SK-N-SH (cell line): Measurements from ENCODE around the gene FAM89B. TPM values are rescaled to one million over a fixed set of nuclear protein-coding genes. Genes with fewer than 3 reads are reported as not detected.

Experiments
- CTCF ChIA-PET: fragments of 300-600, 350-600 bp; formaldehyde crosslinking; extraction: SDS; loops from one replicate; lab custom pipeline; 2021; lab: Yijun Ruan, JAX
- POLR2A ChIA-PET: fragments of 350-600 bp; sonication (Branson Sonifier 250); formaldehyde crosslinking; extraction: SDS; loops from one replicate; lab custom pipeline; 2020; ENCODE audit warnings: antibody characterized with exemption, inconsistent platforms; lab: Yijun Ruan, JAX
- DNase-seq: peaks from one replicate; pipeline ENCODE4 v3.0.0; 2012
- H2AFZ ChIP-seq: fragments of 200-600 bp; sonication (generic); 2 replicates; pipeline ENCODE4 v1.8.1; 2016; ENCODE audit warnings: antibody characterized with exemption, mild to moderate bottlenecking, low read depth
- H3F3A ChIP-seq: fragments of 200-600 bp; sonication (generic); replicated peaks from 2 replicates; pipeline ENCODE3; 2016; ENCODE audit warnings: antibody characterized with exemption, mild to moderate bottlenecking; ENCODE audit not compliant: insufficient read depth
- H3K27ac ChIP-seq, 2 experiments: fragments of 200-500 bp in 1 of 2; fragments of 200-600 bp in 1 of 2; sonication (Bioruptor generic) in 1 of 2; sonication (generic), shearing (Covaris generic) in 1 of 2; 2 replicates each; pipeline versions ENCODE4 v1.5.1 to v1.6.1; 2014 to 2016; ENCODE audit warnings: low read depth in 2 of 2, inconsistent platforms in 1 of 2, low read length in 1 of 2, mild to moderate bottlenecking in 1 of 2, mixed read lengths in 1 of 2
- H3K27me3 ChIP-seq: fragments of 200-600 bp; sonication (generic), shearing (Covaris generic); 2 replicates; pipeline ENCODE4 v1.6.1; 2016; ENCODE audit warnings: mixed run types; ENCODE audit not compliant: insufficient read depth
- H3K36me3 ChIP-seq, 2 experiments: fragments of 200-500 bp in 1 of 2; fragments of 200-600 bp in 1 of 2; sonication (Bioruptor generic) in 1 of 2; sonication (generic) in 1 of 2; replicated peaks in 1 of 2; 2 replicates each; pipeline versions ENCODE3 to v1.5.1; 2014 to 2016; ENCODE audit warnings: low read length in 1 of 2, mild to moderate bottlenecking in 1 of 2; ENCODE audit not compliant: insufficient read depth in 2 of 2, control insufficient read depth in 1 of 2
- H3K4me1 ChIP-seq, 2 experiments: fragments of 200-500 bp in 1 of 2; fragments of 200-600 bp in 1 of 2; sonication (Bioruptor generic) in 1 of 2; sonication (generic), shearing (Covaris generic) in 1 of 2; 2 replicates each; pipeline versions ENCODE4 v1.5.1 to v1.6.1; 2014 to 2016; ENCODE audit warnings: low read depth in 1 of 2, low read length in 1 of 2, mixed run types in 1 of 2; ENCODE audit not compliant: insufficient read depth in 2 of 2, control insufficient read depth in 1 of 2
- H3K4me2 ChIP-seq: fragments of 200-600 bp; sonication (generic), shearing (Covaris generic); 2 replicates; pipeline ENCODE4 v1.6.1; 2017; ENCODE audit warnings: mixed run types
- H3K4me3 ChIP-seq, 2 experiments: fragments of 200-500 bp in 1 of 2; fragments of 200-600 bp in 1 of 2; sonication (Bioruptor generic) in 1 of 2; sonication (generic), shearing (Covaris generic) in 1 of 2; 2 replicates each; pipeline versions ENCODE4 v1.5.1 to v1.8.1; 2014 to 2016; ENCODE audit warnings: low read depth in 2 of 2, inconsistent platforms in 1 of 2, low read length in 1 of 2, mild to moderate bottlenecking in 1 of 2, mixed read lengths in 1 of 2, moderate library complexity in 1 of 2
- H3K79me2 ChIP-seq: fragments of 200-600 bp; sonication (generic); 2 replicates; pipeline ENCODE4 v1.8.1; 2017; ENCODE audit warnings: mild to moderate bottlenecking; ENCODE audit not compliant: insufficient read depth
- H3K9ac ChIP-seq: fragments of 200-600 bp; sonication (generic); 2 replicates; pipeline ENCODE4 v1.6.1; 2017; ENCODE audit warnings: mixed run types
- H3K9me2 ChIP-seq: fragments of 200-600 bp; sonication (generic); 2 replicates; pipeline ENCODE4 v1.6.1; 2017; ENCODE audit warnings: mixed run types
- H3K9me3 ChIP-seq: fragments of 200-600 bp; sonication (generic); 2 replicates; pipeline ENCODE4 v1.6.1; 2017; ENCODE audit warnings: mixed run types, mild to moderate bottlenecking, moderate library complexity
- H4K20me1 ChIP-seq: fragments of 200-600 bp; sonication (generic); 2 replicates; pipeline ENCODE4 v1.6.1; 2017; ENCODE audit warnings: mild to moderate bottlenecking, mixed run types; ENCODE audit not compliant: insufficient read depth
- CHD2 ChIP-seq: fragments of 150-350 bp; IDR thresholded peaks from 2 replicates; pipeline ENCODE4 v1.6.1; 2018; ENCODE audit warnings: low read length; ENCODE audit not compliant: partially characterized antibody
- CTCF ChIP-seq: fragments of 200-600 bp; sonication (generic); IDR thresholded peaks from 2 replicates; pipeline ENCODE4 v1.6.1; 2017; ENCODE audit warnings: antibody characterized with exemption, mild to moderate bottlenecking, moderate library complexity
- FOXJ3 ChIP-seq: sonication (generic); formaldehyde crosslinking; IDR thresholded peaks from 2 replicates; pipeline ENCODE4 v1.5.1; 2020; ENCODE audit warnings: mild to moderate bottlenecking, missing genetic modification reagents
- JUND ChIP-seq: IDR thresholded peaks from 2 replicates; pipeline ENCODE4 v1.4.0; 2012
- MAX ChIP-seq: IDR thresholded peaks from 2 replicates; pipeline ENCODE4 v1.4.0; 2012; ENCODE audit warnings: low read depth
- MXI1 ChIP-seq: IDR thresholded peaks from 2 replicates; pipeline ENCODE4 v1.6.1; 2012; ENCODE audit warnings: mild to moderate bottlenecking, low read depth, low read length, improper control_type of control experiment
- NFIC ChIP-seq: IDR thresholded peaks from 2 replicates; pipeline ENCODE4 v1.4.0; 2012; ENCODE audit warnings: borderline replicate concordance
- PBX3 ChIP-seq: IDR thresholded peaks from 2 replicates; pipeline ENCODE4; 2012
- POLR2AphosphoS5 ChIP-seq: IDR thresholded peaks from 2 replicates; pipeline ENCODE4 v1.6.1; 2012; ENCODE audit warnings: low read depth, low read length
- RAD21 ChIP-seq: IDR thresholded peaks from 2 replicates; pipeline ENCODE4 v1.6.1; 2012; ENCODE audit warnings: mild to moderate bottlenecking, low read length
- SMC3 ChIP-seq: IDR thresholded peaks from 2 replicates; pipeline ENCODE4 v1.6.1; 2012; ENCODE audit warnings: low read depth, low read length, improper control_type of control experiment
- ZBTB33 ChIP-seq: IDR thresholded peaks from 2 replicates; pipeline ENCODE4 v1.4.0; 2012; ENCODE audit warnings: low read depth, borderline replicate concordance
- WGBS: methylation state at CpG from one replicate; pipeline ENCODE4 v1.1.6; 2017; ENCODE audit warnings: low lambda C conversion rate; 5-methylcytosine and 5-hydroxymethylcytosine counted together
- polyA plus RNA-seq, 3 experiments: library from polyadenylated mRNA; depleted of rRNA; stranded (reverse); fragments of >200 nt; gene quantifications; 2 replicates each; pipeline ENCODE4 v1.2.3, GENCODE V29; 2012

FAM89B gene
- polyA plus RNA-seq, 1 of the 3 experiments (the other 2 are of a cell fraction) = 65.3 TPM

GRCh38 chr11:65540290-65541092, 31.8 kb upstream of the FAM89B start:
- peak; percentile 99 for DNase-seq
- H3K4me3 ChIP-seq = peak overlapping the region; percentile 43 to 49
- ChIA-PET CTCF (interaction anchor here (0.6 to 13.1 kb wide), 33 partner anchors 8 to 360 kb away, joined by 3 to 295 read pairs (median 5); partner anchors contain the start of genes EHBP1L1, FAM89B, KCNK7 and LTBP3), POLR2A (interaction anchor here (0.7 to 1.6 kb wide), 10 partner anchors 10 to 97 kb away, joined by 3 to 7 read pairs (median 4); partner anchors contain the start of genes FAM89B, PCNX3, SCYL1 and SIPA1)
- no peaks in the 10 kb centered on the region for H3K9me2 ChIP-seq
- peak overlapping the region; percentile 29 to 81 for H3K27ac ChIP-seq
- H3K9me3 ChIP-seq = no peaks in the 10 kb centered on the region
- peaks cover 42% of the 10 kb centered on the region for H3F3A ChIP-seq
- no peaks in the 10 kb centered on the region for H3K27me3 ChIP-seq
- WGBS = 2% methylated on average over 11 of the region's 78 CpGs
- peaks cover 0 to 50% of the 10 kb centered on the region in 2 experiments for H3K36me3 ChIP-seq
- peak overlapping the region; percentile 71 for H3K4me2 ChIP-seq
- peaks cover 4 to 12% of the 10 kb centered on the region in 2 experiments; a peak in 1 of 4 replicates for H3K4me1 ChIP-seq
- H2AFZ ChIP-seq = no peak overlapping the region
- TF ChIP-seq NFIC (no peak), RAD21 (peak; percentile 80), ZBTB33 (no peak), CTCF (peak; percentile 87), JUND (no peak), MAX (peak; percentile 16; the same call in 1 of the 2 replicates), FOXJ3 (0 out of 2 replicates have a peak, but pooled peaks have one; percentile 12), POLR2AphosphoS5 (peak; percentile 23; the same call in 1 of the 2 replicates), CHD2 (peak; percentile 29), SMC3 (peak; percentile 83), MXI1 (peak; percentile 55), PBX3 (peak; percentile 5; the same call in 1 of the 2 replicates)
- H3K79me2 ChIP-seq = no peaks in the 10 kb centered on the region
- no peak overlapping the region for H3K9ac ChIP-seq
- peaks cover 20% of the 10 kb centered on the region for H4K20me1 ChIP-seq
